SK-N-SH (cell line): ENCODE measurements around the gene DNAJC1.

Source experiments
- EZH2phosphoT487 ChIP-seq: fragments of 200-600 bp; sonication (generic); IDR thresholded peaks from 2 replicates; pipeline ENCODE4 v1.6.1; 2017; ENCODE audit warnings: low read depth, mixed run types, mild to moderate bottlenecking, antibody characterized with exemption, moderate library complexity, borderline replicate concordance
- TAF1 ChIP-seq: IDR thresholded peaks from 2 replicates; pipeline ENCODE4 v1.6.1; 2012; ENCODE audit warnings: low read depth, mild to moderate bottlenecking, low read length, moderate library complexity, borderline replicate concordance
- TF ChIP-seq, protein P1 (sequence below): fragments of 200-600 bp; sonication (generic); IDR thresholded peaks from 2 replicates; pipeline ENCODE4 v1.6.1; 2017; ENCODE audit warnings: antibody characterized with exemption, mild to moderate bottlenecking, moderate library complexity

DNA sequence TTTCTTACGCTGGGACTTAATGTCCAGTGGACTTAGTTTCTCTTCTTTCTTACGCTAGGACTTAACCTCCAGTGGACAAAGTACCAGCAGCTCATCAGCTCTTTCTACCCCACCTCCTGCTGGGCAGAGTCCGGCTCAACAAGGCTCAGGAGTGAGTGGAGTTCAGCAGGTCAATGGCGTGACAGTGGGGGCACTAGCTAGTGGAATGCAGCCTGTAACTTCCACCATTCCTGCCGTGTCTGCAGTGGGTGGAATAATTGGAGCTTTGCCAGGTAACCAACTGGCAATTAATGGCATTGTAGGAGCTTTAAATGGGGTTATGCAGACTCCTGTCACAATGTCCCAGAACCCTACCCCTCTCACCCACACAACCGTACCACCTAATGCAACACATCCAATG lies 269.8 kb downstream of the DNAJC1 start:
- TF ChIP-seq, protein P1, sequence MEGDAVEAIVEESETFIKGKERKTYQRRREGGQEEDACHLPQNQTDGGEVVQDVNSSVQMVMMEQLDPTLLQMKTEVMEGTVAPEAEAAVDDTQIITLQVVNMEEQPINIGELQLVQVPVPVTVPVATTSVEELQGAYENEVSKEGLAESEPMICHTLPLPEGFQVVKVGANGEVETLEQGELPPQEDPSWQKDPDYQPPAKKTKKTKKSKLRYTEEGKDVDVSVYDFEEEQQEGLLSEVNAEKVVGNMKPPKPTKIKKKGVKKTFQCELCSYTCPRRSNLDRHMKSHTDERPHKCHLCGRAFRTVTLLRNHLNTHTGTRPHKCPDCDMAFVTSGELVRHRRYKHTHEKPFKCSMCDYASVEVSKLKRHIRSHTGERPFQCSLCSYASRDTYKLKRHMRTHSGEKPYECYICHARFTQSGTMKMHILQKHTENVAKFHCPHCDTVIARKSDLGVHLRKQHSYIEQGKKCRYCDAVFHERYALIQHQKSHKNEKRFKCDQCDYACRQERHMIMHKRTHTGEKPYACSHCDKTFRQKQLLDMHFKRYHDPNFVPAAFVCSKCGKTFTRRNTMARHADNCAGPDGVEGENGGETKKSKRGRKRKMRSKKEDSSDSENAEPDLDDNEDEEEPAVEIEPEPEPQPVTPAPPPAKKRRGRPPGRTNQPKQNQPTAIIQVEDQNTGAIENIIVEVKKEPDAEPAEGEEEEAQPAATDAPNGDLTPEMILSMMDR: no peak
- TF ChIP-seq EZH2phosphoT487: no peak
- no peak for TF ChIP-seq TAF1
